NCI-H2171 (cell line): ENCODE results near the gene MRPL9.
"Not testable (repeated sequence)": the region's sequence is repeated elsewhere in the genome, so short reads cannot be mapped to it uniquely, and the experiment has no call there.

Experiments
- DNase-seq: peaks from one replicate; lab custom pipeline; 2025; lab: John Stamatoyannopoulos, UW

The MRPL9 gene

GRCh38 chr1:151783796-151784195 is 20.5 kb upstream of the MRPL9 start:
- no peak for DNase-seq

- DNase-seq = no peak
Measured at GRCh38 chr1:151782741-151783140, 19.4 kb upstream of the MRPL9 start.

GRCh38 chr1:151782026-151782425 is 18.7 kb upstream of the MRPL9 start:
- DNase-seq = not testable (repeated sequence)

- not testable (repeated sequence) for DNase-seq
Measured at GRCh38 chr1:151780736-151781135, 17.4 kb upstream of the MRPL9 start.

GRCh38 chr1:151779852-151780251 is 16.6 kb upstream of the MRPL9 start:
- DNase-seq = no peak

- DNase-seq = no peak
Measured at GRCh38 chr1:151777317-151777716, 14.0 kb upstream of the MRPL9 start.

DNA sequence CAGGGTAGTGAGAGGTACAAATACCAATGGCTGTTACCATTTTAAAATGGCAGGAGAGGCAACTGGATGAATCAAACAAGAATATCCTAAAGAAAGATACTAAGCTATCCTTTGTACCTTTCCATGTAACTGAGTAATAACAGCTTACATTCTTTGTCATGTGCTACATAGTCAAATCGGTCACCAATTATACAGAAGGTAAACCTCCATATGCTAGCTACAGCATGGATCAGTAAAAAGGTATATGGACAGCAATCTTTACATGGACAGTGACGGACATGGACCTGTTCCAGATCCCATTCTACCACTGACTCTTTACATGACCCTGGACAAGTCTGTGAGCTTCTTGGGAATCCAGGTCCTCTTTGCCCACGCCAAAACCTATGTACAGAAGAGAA is 13.4 kb upstream of the MRPL9 start:
- DNase-seq = no peak

DNA sequence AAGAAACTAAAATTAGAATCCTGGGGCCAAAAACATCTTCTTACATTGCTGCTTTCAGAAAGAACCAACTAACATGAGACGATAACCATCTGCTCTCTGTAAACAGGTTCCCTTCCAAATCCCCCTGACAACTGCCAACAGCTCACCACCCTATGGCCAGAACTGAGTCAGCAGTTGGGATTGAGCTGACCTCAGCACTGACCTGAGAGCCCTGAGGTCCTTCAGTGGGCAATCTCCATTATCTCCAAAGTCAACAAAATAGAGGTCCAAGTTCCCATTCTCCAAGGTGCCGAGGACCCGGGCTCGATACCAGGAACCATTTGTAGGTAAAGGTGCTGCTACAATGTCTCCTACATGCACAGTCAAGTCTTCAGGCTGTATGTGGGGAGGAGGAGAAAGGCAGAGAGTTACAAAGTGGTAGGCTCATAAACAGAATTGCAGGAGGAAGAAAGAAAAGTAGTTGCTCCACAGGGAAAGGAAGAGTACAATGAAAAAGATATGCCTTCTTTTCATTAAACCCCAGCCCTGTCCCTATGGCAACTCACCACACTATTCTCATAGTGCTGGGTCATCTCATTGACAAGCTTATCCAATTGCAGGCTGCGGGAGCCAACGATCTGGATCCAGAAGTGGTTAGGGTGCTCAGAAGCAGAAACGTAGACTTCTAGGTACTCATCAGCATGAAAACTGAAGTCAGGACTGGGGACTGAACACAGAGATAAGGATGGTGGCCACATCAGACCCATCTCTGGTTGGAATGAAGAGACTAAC is 12.8 kb upstream of the MRPL9 start:
- DNase-seq = no peak

DNA sequence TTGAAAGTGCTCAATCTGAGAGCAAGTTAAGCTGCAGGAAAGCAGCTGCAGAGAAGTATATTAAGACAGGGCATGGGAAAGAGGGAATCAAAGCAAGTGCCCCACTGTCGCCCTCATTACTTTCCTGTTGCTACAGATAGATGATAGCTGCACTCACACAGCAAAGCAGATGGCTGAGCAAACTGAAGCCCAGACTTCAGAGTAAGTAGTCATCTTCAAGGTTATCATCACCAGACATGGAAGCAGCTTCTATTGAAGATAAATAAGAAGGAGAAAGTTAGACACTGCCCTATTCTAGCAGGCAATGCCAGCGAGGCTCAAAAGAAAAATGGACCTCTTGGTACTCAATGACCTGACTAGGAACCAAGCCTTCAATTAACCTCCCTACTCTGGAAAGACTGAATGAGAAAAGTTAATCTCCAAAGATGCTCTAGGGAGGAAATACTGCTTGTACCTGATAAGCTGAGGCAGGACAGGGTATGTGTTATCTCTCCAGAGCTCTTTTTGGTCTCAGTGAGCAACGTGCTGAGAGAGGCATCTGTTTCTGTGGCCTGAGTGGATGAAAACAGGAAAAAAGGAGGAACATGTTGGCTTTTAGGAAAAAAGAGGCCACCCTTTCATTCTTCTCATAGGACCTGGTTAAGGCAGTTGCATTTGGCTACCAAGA is 11.1 kb upstream of the MRPL9 start:
- no peak for DNase-seq

- DNase-seq = no peak
Measured at GRCh38 chr1:151773702-151774101, 10.4 kb upstream of the MRPL9 start.

- not testable (repeated sequence) for DNase-seq
Measured at GRCh38 chr1:151769270-151769669, 6.0 kb upstream of the MRPL9 start.

DNA sequence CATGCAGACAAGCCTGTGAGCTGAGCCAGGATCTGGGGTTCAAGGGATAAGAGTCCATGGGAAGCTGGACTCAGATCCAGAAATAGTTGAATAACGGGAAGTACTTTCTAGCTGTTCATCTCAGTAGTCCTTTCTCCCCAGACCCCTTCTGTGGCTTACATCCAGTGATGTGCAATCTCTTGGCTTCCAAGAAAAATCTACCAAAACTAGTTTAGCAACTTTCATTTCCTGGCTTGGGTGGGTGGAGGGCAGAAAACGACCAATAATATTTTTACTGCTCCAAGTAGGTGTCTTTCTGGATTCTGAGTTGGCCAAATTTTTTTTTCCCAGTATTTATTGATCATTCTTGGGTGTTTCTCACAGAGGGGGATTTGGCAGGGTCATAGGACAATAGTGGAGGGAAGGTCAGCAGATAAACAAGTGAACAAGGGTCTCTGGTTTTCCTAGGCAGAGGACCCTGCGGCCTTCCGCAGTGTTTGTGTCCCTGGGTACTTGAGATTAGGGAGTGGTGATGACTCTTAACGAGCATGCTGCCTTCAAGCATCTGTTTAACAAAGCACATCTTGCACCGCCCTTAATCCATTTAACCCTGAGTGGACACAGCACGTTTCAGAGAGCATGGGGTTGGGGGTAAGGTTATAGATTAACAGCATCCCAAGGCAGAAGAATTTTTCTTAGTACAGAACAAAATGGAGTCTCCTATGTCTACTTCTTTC is 5.2 kb upstream of the MRPL9 start:
- not testable (repeated sequence) for DNase-seq

DNA sequence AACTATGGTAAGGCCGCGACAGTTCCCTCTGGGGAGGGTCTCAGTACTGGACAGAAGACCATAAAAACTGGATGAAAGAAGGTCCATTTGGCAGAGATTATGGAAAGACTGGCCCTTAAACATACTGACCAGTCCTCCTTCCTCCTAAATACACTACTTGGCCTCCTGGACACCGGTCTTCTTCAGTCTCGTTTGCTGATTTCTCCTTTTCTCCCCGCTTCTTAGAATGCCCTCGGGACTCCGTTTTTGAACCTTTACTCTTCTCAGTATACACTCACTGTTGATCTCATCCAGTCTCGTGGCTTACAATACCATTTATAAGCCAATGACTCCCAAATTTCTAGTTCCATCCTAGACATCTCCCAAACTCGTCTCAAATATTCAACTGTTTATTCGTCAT is 694 bp upstream of the MRPL9 start:
- DNase-seq = no peak

DNA sequence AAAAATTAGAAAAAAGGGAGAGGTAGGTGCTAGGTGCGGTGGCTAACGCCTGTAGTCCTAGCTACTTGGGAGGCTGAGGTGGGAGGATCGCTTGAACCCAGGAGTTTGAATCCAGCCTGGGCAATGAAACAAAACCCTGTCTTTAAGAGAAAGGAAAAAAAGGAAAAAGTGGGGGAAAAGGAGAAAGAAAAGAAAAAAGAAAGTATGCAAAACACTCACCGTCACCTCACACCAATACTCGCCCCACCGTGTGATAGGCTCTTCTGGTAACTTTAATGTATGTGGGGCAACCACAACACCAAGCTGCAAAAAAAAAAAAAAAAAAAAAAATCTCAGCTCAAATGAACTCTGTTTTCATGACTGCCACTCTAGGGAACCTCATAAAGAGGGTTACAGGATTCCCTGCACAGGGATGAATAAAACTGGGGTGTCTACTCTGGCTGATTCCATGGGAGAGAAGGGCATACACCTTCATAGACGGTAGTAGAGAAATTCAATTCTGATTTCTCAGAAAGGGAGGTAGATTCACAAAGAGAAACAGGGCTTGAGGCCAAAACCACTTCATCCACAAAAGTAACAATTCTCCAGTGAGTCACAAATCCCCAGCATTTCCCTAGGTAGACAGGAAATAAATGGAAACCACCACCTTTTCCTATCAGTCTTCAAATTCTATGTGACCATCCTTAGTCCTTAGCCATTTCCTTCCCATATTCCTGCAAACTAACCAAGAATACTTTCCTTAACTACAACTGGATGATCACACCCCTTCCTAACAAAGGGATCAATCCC is 2.5 kb downstream of the MRPL9 start:
- no peak for DNase-seq

DNA sequence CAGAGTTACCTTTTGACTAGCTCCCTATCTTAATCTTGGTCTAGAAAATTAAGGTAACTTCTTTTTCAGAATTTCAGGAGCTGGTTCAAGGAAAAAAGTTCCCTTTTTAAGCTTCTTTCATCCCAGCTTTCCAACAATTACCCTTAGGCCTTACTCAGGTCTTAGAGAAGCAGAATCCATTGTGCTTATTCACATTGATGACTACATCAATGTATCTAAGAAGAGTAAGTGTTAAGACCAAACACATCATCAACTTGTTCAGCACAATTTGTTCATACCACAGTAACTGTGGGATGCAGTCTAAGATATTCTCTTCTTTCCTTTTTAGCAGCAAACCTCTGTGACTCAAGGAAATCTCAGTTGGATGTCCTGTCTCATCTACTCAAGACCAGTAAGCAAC is 4.1 kb downstream of the MRPL9 start:
- DNase-seq = no peak

- no peak for DNase-seq
Measured at GRCh38 chr1:151756291-151756690, 7.0 kb downstream of the MRPL9 start.

DNA sequence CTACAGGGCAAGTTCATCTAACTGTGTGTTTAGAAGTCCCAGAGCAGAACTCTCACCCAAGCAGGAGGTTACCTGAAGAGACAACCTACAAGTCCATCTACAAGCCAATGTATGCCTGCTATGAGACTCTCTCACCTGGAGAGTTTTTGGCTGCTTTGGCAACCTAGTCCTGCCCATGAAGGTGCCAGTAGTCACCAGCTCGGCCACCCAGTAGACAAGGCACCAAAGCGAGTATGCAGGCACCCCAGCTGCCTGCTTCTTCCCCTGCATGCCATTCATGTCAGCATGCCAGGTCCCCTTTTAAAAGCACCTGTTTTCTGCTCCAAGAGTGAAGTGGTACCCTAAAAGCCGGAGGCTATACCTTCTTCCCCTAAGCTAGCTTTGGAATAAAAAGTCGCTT is 21.8 kb downstream of the MRPL9 start:
- DNase-seq = no peak

- DNase-seq = no peak
Measured at GRCh38 chr1:151739590-151740355, 23.5 kb downstream of the MRPL9 start.

- no peak for DNase-seq
Measured at GRCh38 chr1:151737479-151737878, 25.8 kb downstream of the MRPL9 start.

- DNase-seq = no peak
Measured at GRCh38 chr1:151737026-151737425, 26.3 kb downstream of the MRPL9 start.

DNA sequence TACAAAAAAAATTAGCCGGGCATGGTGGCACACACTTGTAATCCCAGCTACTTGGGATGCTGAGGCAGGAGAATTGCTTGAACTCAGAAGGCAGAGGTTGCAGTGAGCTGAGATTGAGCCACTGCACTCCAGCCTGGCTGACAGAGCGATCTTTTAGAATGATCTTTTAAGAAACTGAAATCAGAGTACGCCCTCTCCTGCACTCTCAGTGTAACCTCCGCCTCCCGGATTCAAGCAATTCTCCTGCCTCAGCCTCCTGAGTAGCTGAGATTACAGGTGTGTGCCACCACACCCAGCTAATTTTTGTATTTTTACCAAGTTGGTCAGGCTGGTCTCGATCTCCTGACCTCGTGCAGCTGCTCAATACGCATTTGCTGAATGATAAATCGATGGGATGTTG is 29.3 kb downstream of the MRPL9 start:
- not testable (repeated sequence) for DNase-seq
